Measurements from ENCODE around the gene SYNDIG1.

- TF ChIP-seq POLR2A (IDR thresholded peaks at IDR 0.05; ENCODE audit: low read length), result no peak
- TF ChIP-seq GATA1 (IDR thresholded peaks at IDR 0.05; ENCODE audit: low read depth, low read length), result no peak
Observed at GRCh38 chr20:24640686-24641085, 171.3 kb downstream of the SYNDIG1 start.
